Mesodermal cell (in vitro differentiated cells): ENCODE results near the gene CCNA1.

Source experiments
- H3K27ac ChIP-seq: 2 replicates; pipeline ENCODE4 v1.7.0; 2013; ENCODE audit warnings: mild to moderate bottlenecking, low read depth, low read length, moderate library complexity; ENCODE audit not compliant: severe bottlenecking
- H3K36me3 ChIP-seq: 2 replicates; pipeline ENCODE4 v1.7.1; 2013; ENCODE audit warnings: mild to moderate bottlenecking, low read length, moderate library complexity; ENCODE audit not compliant: control insufficient read depth, insufficient read depth
- H3K4me1 ChIP-seq: one replicate; pipeline ENCODE4 v1.7.1; 2013; ENCODE audit warnings: mild to moderate bottlenecking, low read length; ENCODE audit not compliant: insufficient read depth, control insufficient read depth, poor library complexity, severe bottlenecking
- H3K4me3 ChIP-seq: 2 replicates; pipeline ENCODE4 v1.7.0; 2013; ENCODE audit warnings: low read length, control low read depth, mild to moderate bottlenecking; ENCODE audit not compliant: insufficient read depth, poor library complexity, severe bottlenecking; ENCODE audit errors: extremely low read depth
- H3K9me3 ChIP-seq: 2 replicates; pipeline ENCODE4 v1.7.1; 2013; ENCODE audit warnings: mild to moderate bottlenecking, low read length, moderate library complexity; ENCODE audit not compliant: control insufficient read depth
- WGBS, 2 experiments: methylation state at CpG; one replicate each; pipeline ENCODE4 v1.1.5; 2013; ENCODE audit warnings: missing lambda C conversion rate in 2 of 2; ENCODE audit not compliant: insufficient coverage in 2 of 2; 5-methylcytosine and 5-hydroxymethylcytosine counted together

Gene CCNA1

GRCh38 chr13:36428086-36428485 lies 4.2 kb upstream of the CCNA1 start:
- H3K27ac ChIP-seq, result no peak overlapping the region
- no peak overlapping the region for H3K4me3 ChIP-seq
- H3K36me3 ChIP-seq, result no peaks in the 10 kb centered on the region
- WGBS, 2 experiments, result 100% methylated on average over 1 of the region's 2 CpGs
- peaks cover 7% of the 10 kb centered on the region for H3K4me1 ChIP-seq
- H3K9me3 ChIP-seq, result no peaks in the 10 kb centered on the region

GRCh38 chr13:36430247-36431203 lies 1.8 kb upstream of the CCNA1 start:
- H3K4me1 ChIP-seq, result peaks cover 7% of the 10 kb centered on the region
- H3K27ac ChIP-seq, result no peak overlapping the region
- H3K36me3 ChIP-seq, result no peaks in the 10 kb centered on the region
- 29 to 33% methylated on average over 25 to 30 of the region's 34 CpGs for WGBS, 2 experiments
- no peaks in the 10 kb centered on the region for H3K9me3 ChIP-seq
- no peak overlapping the region for H3K4me3 ChIP-seq

- Histone ChIP-seq H3K27ac (no peak overlapping the region), H3K4me3 (peak overlapping the region; percentile 42), H3K36me3 (no peaks in the 10 kb centered on the region), H3K4me1 (peaks cover 7% of the 10 kb centered on the region), H3K9me3 (no peaks in the 10 kb centered on the region)
- 0 to 2% methylated on average over 59 to 68 of the region's 85 CpGs for WGBS, 2 experiments
Measured at GRCh38 chr13:36431204-36432105, 840 bp upstream of the CCNA1 start.

GRCh38 chr13:36436811-36437210 lies 4.5 kb downstream of the CCNA1 start:
- 87 to 94% methylated on average over 3 of the region's 4 CpGs for WGBS, 2 experiments
- Histone ChIP-seq H3K9me3 (no peaks in the 10 kb centered on the region), H3K4me1 (no peaks in the 10 kb centered on the region), H3K36me3 (no peaks in the 10 kb centered on the region), H3K4me3 (no peak overlapping the region), H3K27ac (no peak overlapping the region)

GRCh38 chr13:36438594-36439483 lies 6.5 kb downstream of the CCNA1 start:
- no peaks in the 10 kb centered on the region for H3K9me3 ChIP-seq
- no peaks in the 10 kb centered on the region for H3K36me3 ChIP-seq
- WGBS, 2 experiments, result 90 to 100% methylated on average over 3 to 4 of the region's 6 CpGs
- H3K27ac ChIP-seq, result no peak overlapping the region
- no peaks in the 10 kb centered on the region for H3K4me1 ChIP-seq
- no peak overlapping the region for H3K4me3 ChIP-seq

- no peak overlapping the region for H3K27ac ChIP-seq
- WGBS, 2 experiments, result 100% methylated on average over 3 of the region's 5 CpGs; no CpG with 5 or more reads in 1 of the 2 experiments
Measured at GRCh38 chr13:36445278-36445677, 13.0 kb downstream of the CCNA1 start.

GRCh38 chr13:36445891-36446351 lies 13.6 kb downstream of the CCNA1 start:
- H3K36me3 ChIP-seq, result no peaks in the 10 kb centered on the region
- H3K27ac ChIP-seq, result no peak overlapping the region
- WGBS, 2 experiments, result 86 to 100% methylated on average over 1 of the region's 2 CpGs
- H3K4me1 ChIP-seq, result no peaks in the 10 kb centered on the region
- no peak overlapping the region for H3K4me3 ChIP-seq
- no peaks in the 10 kb centered on the region for H3K9me3 ChIP-seq

More at GRCh38 chr13:36445278-36445677, 13.0 kb downstream of the CCNA1 start:
- Histone ChIP-seq H3K4me3 (no peak overlapping the region), H3K36me3 (no peaks in the 10 kb centered on the region), H3K9me3 (no peaks in the 10 kb centered on the region), H3K4me1 (no peaks in the 10 kb centered on the region)

GRCh38 chr13:36447501-36447900 lies 15.2 kb downstream of the CCNA1 start:
- Histone ChIP-seq H3K36me3 (no peaks in the 10 kb centered on the region), H3K4me1 (no peaks in the 10 kb centered on the region), H3K9me3 (no peaks in the 10 kb centered on the region), H3K4me3 (no peak overlapping the region), H3K27ac (no peak overlapping the region)
- 82 to 93% methylated on average over 6 of the region's 7 CpGs for WGBS, 2 experiments

- 90 to 93% methylated on average over 3 of the region's 3 CpGs for WGBS, 2 experiments
- H3K4me3 ChIP-seq, result no peak overlapping the region
- no peaks in the 10 kb centered on the region for H3K36me3 ChIP-seq
Measured at GRCh38 chr13:36450534-36450933, 18.2 kb downstream of the CCNA1 start.

GRCh38 chr13:36453516-36453915 lies 21.2 kb downstream of the CCNA1 start:
- WGBS, 2 experiments, result 51 to 54% methylated on average over 3 of the region's 5 CpGs
- H3K36me3 ChIP-seq, result no peaks in the 10 kb centered on the region
- no peaks in the 10 kb centered on the region for H3K9me3 ChIP-seq
- H3K4me3 ChIP-seq, result no peak overlapping the region
- no peak overlapping the region for H3K27ac ChIP-seq
- H3K4me1 ChIP-seq, result no peaks in the 10 kb centered on the region

More at GRCh38 chr13:36450534-36450933, 18.2 kb downstream of the CCNA1 start:
- Histone ChIP-seq H3K27ac (no peak overlapping the region), H3K9me3 (no peaks in the 10 kb centered on the region), H3K4me1 (no peaks in the 10 kb centered on the region)
